Breast epithelium (tissue), 3 donors: ENCODE data around the gene TXLNB.

Experiments
- POLR2A ChIP-seq: fragments of 450-650 bp; IDR thresholded peaks from one replicate; pipeline ENCODE4 v1.6.1; 2016; ENCODE audit warnings: antibody characterized with exemption, mild to moderate bottlenecking, moderate library complexity
- POLR2AphosphoS5 ChIP-seq, 3 donors: sonication (generic); formaldehyde crosslinking; IDR thresholded peaks; one replicate each; pipeline ENCODE4 v1.6.1; 2017; ENCODE audit warnings: antibody characterized with exemption in 3 of 3
- TF ChIP-seq, protein P1 (sequence below), 3 donors: fragments of 450-650 bp; IDR thresholded peaks; one replicate each; pipeline ENCODE4 v1.5.1; 2016 to 2017; ENCODE audit warnings: antibody characterized with exemption in 3 of 3, mild to moderate bottlenecking in 3 of 3, moderate library complexity in 3 of 3

DNA sequence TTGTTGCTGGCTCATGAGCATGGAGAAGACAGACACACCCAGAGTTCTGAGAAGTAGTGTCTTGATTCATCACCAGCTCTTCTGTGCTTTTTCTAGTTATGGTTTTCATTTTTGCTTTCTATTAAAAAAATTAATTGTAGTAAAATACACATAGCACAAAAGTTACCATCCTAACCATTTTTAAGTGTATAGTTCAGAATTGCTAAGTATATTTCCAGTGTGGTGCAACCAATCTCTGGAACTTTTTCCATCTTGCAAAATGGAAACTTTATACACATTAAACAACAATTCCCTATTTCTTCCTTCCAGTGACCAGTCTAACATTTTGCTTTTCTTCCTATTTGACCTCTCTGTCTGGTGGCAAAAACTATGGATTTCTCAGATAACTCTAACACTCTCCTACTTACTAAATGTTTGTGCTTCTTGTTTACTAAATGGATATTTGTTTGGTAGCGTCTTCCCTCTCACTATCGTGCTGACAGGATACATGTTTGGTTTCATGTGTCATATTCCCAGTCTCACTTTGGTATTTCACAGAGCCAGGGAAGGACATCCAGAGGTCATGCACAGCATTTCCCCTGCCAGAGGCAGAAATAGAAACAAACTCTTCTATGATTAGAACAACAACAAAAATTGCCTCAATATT is 40.6 kb downstream of the TXLNB start:
- TF ChIP-seq POLR2A (no peak), POLR2AphosphoS5 (IDR thresholded peaks at IDR 0.05) (no peak)
- TF ChIP-seq, protein P1, sequence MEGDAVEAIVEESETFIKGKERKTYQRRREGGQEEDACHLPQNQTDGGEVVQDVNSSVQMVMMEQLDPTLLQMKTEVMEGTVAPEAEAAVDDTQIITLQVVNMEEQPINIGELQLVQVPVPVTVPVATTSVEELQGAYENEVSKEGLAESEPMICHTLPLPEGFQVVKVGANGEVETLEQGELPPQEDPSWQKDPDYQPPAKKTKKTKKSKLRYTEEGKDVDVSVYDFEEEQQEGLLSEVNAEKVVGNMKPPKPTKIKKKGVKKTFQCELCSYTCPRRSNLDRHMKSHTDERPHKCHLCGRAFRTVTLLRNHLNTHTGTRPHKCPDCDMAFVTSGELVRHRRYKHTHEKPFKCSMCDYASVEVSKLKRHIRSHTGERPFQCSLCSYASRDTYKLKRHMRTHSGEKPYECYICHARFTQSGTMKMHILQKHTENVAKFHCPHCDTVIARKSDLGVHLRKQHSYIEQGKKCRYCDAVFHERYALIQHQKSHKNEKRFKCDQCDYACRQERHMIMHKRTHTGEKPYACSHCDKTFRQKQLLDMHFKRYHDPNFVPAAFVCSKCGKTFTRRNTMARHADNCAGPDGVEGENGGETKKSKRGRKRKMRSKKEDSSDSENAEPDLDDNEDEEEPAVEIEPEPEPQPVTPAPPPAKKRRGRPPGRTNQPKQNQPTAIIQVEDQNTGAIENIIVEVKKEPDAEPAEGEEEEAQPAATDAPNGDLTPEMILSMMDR (IDR thresholded peaks at IDR 0.05) = no peak
